Measurements from ENCODE around the gene TRIP12.
A peak's percentile ranks its signal among the peaks of the same experiment; 100 is the strongest.

The TRIP12 gene

GRCh38 chr2:229815342-229815741 lies 106.5 kb downstream of the TRIP12 start:
- DNase-seq: no peak
- H3K79me1 ChIP-seq (ENCODE audit: low read length): no peaks in the 10 kb centered on the region
- H3K27me3 ChIP-seq (ENCODE audit: insufficient read depth, low read length, poor library complexity): no peaks in the 10 kb centered on the region
- no CpG with 5 or more reads among the region's 4 CpGs for WGBS (ENCODE audit: extremely low coverage, insufficient coverage, low lambda C conversion rate)
- H2BK120ac ChIP-seq (ENCODE audit: low read depth, low read length): no peak overlapping the region
- H3K4me2 ChIP-seq (ENCODE audit: low read length): no peak overlapping the region
- H4K5ac ChIP-seq (ENCODE audit: low read length): no peak overlapping the region
- no peak overlapping the region for H2BK15ac ChIP-seq (replicated peaks; ENCODE audit: low read depth)
- H3K4me3 ChIP-seq (ENCODE audit: low read length): no peak overlapping the region
- H2BK5ac ChIP-seq (ENCODE audit: low read length): no peak overlapping the region
- no peak overlapping the region for H3K23ac ChIP-seq (ENCODE audit: low read length)
- no peak overlapping the region for H2AK5ac ChIP-seq (ENCODE audit: low read length)
- H3K27ac ChIP-seq (ENCODE audit: low read depth, low read length): no peak overlapping the region
- no peak overlapping the region for H3K9ac ChIP-seq (ENCODE audit: low read length)
- H3K36me3 ChIP-seq (ENCODE audit: control insufficient read depth, insufficient read depth, low read length): no peaks in the 10 kb centered on the region
- no peak overlapping the region for H3K18ac ChIP-seq (ENCODE audit: low read length)
- H3K79me2 ChIP-seq (ENCODE audit: control insufficient read depth, insufficient read depth, low read length): no peaks in the 10 kb centered on the region
- no peak overlapping the region for H3K56ac ChIP-seq (ENCODE audit: low read length)
- H3K4ac ChIP-seq (ENCODE audit: low read depth, low read length): no peak overlapping the region
- H4K8ac ChIP-seq (ENCODE audit: low read depth, low read length): no peak overlapping the region
- H3K4me1 ChIP-seq (ENCODE audit: control insufficient read depth, low read depth, low read length): no peaks in the 10 kb centered on the region

DNA sequence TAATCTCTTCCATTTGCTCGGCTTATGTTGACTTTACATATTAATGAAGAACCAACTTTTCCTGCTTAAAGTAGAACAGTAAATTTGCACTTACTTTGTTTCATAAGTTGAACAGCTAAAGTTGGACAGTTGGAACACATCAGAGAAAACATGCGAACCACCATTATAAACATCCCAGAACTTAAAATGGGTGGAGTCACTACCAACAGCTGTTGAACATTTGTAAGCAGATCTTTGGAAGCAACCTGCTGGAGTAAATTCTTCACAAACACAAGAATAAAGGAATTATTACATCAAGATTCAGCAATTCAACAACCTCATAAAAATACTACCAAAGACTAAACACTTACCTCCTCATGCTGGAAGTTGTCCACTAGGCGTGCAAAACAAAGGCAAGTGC lies 111.0 kb downstream of the TRIP12 start:
- no peak overlapping the region for H2BK5ac ChIP-seq (ENCODE audit: low read length)
- no peaks in the 10 kb centered on the region for H3K79me1 ChIP-seq (ENCODE audit: low read length)
- H3K18ac ChIP-seq (ENCODE audit: low read length): no peak overlapping the region
- H3K27ac ChIP-seq (ENCODE audit: low read depth, low read length): no peak overlapping the region
- no peaks in the 10 kb centered on the region for H3K27me3 ChIP-seq (ENCODE audit: insufficient read depth, low read length, poor library complexity)
- H3K23ac ChIP-seq (ENCODE audit: low read length): no peak overlapping the region
- H2AK5ac ChIP-seq (ENCODE audit: low read length): no peak overlapping the region
- no peak for DNase-seq
- no peaks in the 10 kb centered on the region for H3K4me1 ChIP-seq (ENCODE audit: control insufficient read depth, low read depth, low read length)
- no peak overlapping the region for H3K56ac ChIP-seq (ENCODE audit: low read length)
- H4K5ac ChIP-seq (ENCODE audit: low read length): no peak overlapping the region
- no peak overlapping the region for H3K4me2 ChIP-seq (ENCODE audit: low read length)
- H3K4ac ChIP-seq (ENCODE audit: low read depth, low read length): no peak overlapping the region
- WGBS (ENCODE audit: extremely low coverage, insufficient coverage, low lambda C conversion rate): no CpG with 5 or more reads among the region's 3 CpGs
- no peaks in the 10 kb centered on the region for H3K79me2 ChIP-seq (ENCODE audit: control insufficient read depth, insufficient read depth, low read length)
- H2BK15ac ChIP-seq (replicated peaks; ENCODE audit: low read depth): no peak overlapping the region
- no peak overlapping the region for H3K4me3 ChIP-seq (ENCODE audit: low read length)
- no peak overlapping the region for H4K8ac ChIP-seq (ENCODE audit: low read depth, low read length)
- no peak overlapping the region for H3K9ac ChIP-seq (ENCODE audit: low read length)
- peaks cover 5% of the 10 kb centered on the region for H3K36me3 ChIP-seq (ENCODE audit: control insufficient read depth, insufficient read depth, low read length)
- no peak overlapping the region for H2BK120ac ChIP-seq (ENCODE audit: low read depth, low read length)

DNA sequence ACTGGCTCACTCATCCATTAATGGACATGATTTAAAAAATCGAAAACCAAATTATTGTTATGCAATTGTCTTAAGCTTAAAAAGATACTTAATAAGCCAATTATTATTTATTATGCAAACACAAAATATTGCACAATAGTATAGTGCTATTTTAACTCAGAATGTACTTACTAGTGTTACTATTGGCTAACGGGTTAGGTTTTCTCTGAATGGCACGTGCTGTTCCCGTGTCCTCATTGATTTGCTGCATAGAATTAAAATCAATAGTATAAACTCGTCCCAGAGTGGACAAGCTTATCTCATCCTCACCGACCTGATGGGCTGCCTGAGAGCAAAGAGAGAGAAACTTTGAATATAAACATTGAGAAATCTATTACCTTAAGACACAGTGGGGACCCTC lies 116.2 kb downstream of the TRIP12 start:
- no peak overlapping the region for H2AK5ac ChIP-seq (ENCODE audit: low read length)
- peaks cover 5% of the 10 kb centered on the region for H3K36me3 ChIP-seq (ENCODE audit: control insufficient read depth, insufficient read depth, low read length)
- H2BK15ac ChIP-seq (replicated peaks; ENCODE audit: low read depth): no peak overlapping the region
- no peak overlapping the region for H2BK120ac ChIP-seq (ENCODE audit: low read depth, low read length)
- no peaks in the 10 kb centered on the region for H3K79me2 ChIP-seq (ENCODE audit: control insufficient read depth, insufficient read depth, low read length)
- H3K18ac ChIP-seq (ENCODE audit: low read length): no peak overlapping the region
- no peak overlapping the region for H3K56ac ChIP-seq (ENCODE audit: low read length)
- no peak overlapping the region for H4K8ac ChIP-seq (ENCODE audit: low read depth, low read length)
- no peaks in the 10 kb centered on the region for H3K27me3 ChIP-seq (ENCODE audit: insufficient read depth, low read length, poor library complexity)
- no peaks in the 10 kb centered on the region for H3K4me1 ChIP-seq (ENCODE audit: control insufficient read depth, low read depth, low read length)
- WGBS (ENCODE audit: extremely low coverage, insufficient coverage, low lambda C conversion rate): no CpG with 5 or more reads among the region's 6 CpGs
- no peak overlapping the region for H3K27ac ChIP-seq (ENCODE audit: low read depth, low read length)
- H3K4me2 ChIP-seq (ENCODE audit: low read length): no peak overlapping the region
- no peak overlapping the region for H4K5ac ChIP-seq (ENCODE audit: low read length)
- H3K79me1 ChIP-seq (ENCODE audit: low read length): no peaks in the 10 kb centered on the region
- no peak overlapping the region for H3K9ac ChIP-seq (ENCODE audit: low read length)
- H3K23ac ChIP-seq (ENCODE audit: low read length): no peak overlapping the region
- H3K4me3 ChIP-seq (ENCODE audit: low read length): no peak overlapping the region
- H3K4ac ChIP-seq (ENCODE audit: low read depth, low read length): no peak overlapping the region
- no peak for DNase-seq
- no peak overlapping the region for H2BK5ac ChIP-seq (ENCODE audit: low read length)

GRCh38 chr2:229802785-229803184 lies 119.0 kb downstream of the TRIP12 start:
- whole genome bisulfite sequencing (ENCODE audit: extremely low coverage, insufficient coverage, low lambda C conversion rate): no CpG with 5 or more reads among the region's 5 CpGs
- Histone ChIP-seq H3K27ac (ENCODE audit: low read depth, low read length) (no peak overlapping the region), H3K36me3 (ENCODE audit: control insufficient read depth, insufficient read depth, low read length) (peaks cover 5% of the 10 kb centered on the region), H3K18ac (ENCODE audit: low read length) (no peak overlapping the region), H4K5ac (ENCODE audit: low read length) (no peak overlapping the region), H3K23ac (ENCODE audit: low read length) (no peak overlapping the region), H3K4me3 (ENCODE audit: low read length) (no peak overlapping the region), H4K8ac (ENCODE audit: low read depth, low read length) (no peak overlapping the region), H3K4me2 (ENCODE audit: low read length) (no peak overlapping the region), H3K56ac (ENCODE audit: low read length) (no peak overlapping the region), H3K4ac (ENCODE audit: low read depth, low read length) (no peak overlapping the region), H2BK15ac (replicated peaks; ENCODE audit: low read depth) (no peak overlapping the region), H3K4me1 (ENCODE audit: control insufficient read depth, low read depth, low read length) (no peaks in the 10 kb centered on the region), H2BK120ac (ENCODE audit: low read depth, low read length) (no peak overlapping the region), H2BK5ac (ENCODE audit: low read length) (no peak overlapping the region), H2AK5ac (ENCODE audit: low read length) (no peak overlapping the region), H3K27me3 (ENCODE audit: insufficient read depth, low read length, poor library complexity) (no peaks in the 10 kb centered on the region), H3K79me1 (ENCODE audit: low read length) (no peaks in the 10 kb centered on the region), H3K9ac (ENCODE audit: low read length) (no peak overlapping the region), H3K79me2 (ENCODE audit: control insufficient read depth, insufficient read depth, low read length) (no peaks in the 10 kb centered on the region)
- DNase-seq: no peak

- no peak overlapping the region for H2BK5ac ChIP-seq (ENCODE audit: low read length)
- H4K5ac ChIP-seq (ENCODE audit: low read length): no peak overlapping the region
- no peak overlapping the region for H2AK5ac ChIP-seq (ENCODE audit: low read length)
- H3K56ac ChIP-seq (ENCODE audit: low read length): no peak overlapping the region
- H3K9ac ChIP-seq (ENCODE audit: low read length): no peak overlapping the region
- H2BK15ac ChIP-seq (replicated peaks; ENCODE audit: low read depth): no peak overlapping the region
- H3K36me3 ChIP-seq (ENCODE audit: control insufficient read depth, insufficient read depth, low read length): peaks cover 2% of the 10 kb centered on the region
- no peaks in the 10 kb centered on the region for H3K79me1 ChIP-seq (ENCODE audit: low read length)
- no peak overlapping the region for H3K4me2 ChIP-seq (ENCODE audit: low read length)
- no peak overlapping the region for H3K18ac ChIP-seq (ENCODE audit: low read length)
- no peaks in the 10 kb centered on the region for H3K4me1 ChIP-seq (ENCODE audit: control insufficient read depth, low read depth, low read length)
- peak; percentile 57 for DNase-seq
- H3K23ac ChIP-seq (ENCODE audit: low read length): no peak overlapping the region
- no peak overlapping the region for H3K4ac ChIP-seq (ENCODE audit: low read depth, low read length)
- H3K4me3 ChIP-seq (ENCODE audit: low read length): no peak overlapping the region
- no peaks in the 10 kb centered on the region for H3K79me2 ChIP-seq (ENCODE audit: control insufficient read depth, insufficient read depth, low read length)
- H4K8ac ChIP-seq (ENCODE audit: low read depth, low read length): peak overlapping the region; percentile 65
- no peak overlapping the region for H2BK120ac ChIP-seq (ENCODE audit: low read depth, low read length)
- no peak overlapping the region for H3K27ac ChIP-seq (ENCODE audit: low read depth, low read length)
- no peaks in the 10 kb centered on the region for H3K27me3 ChIP-seq (ENCODE audit: insufficient read depth, low read length, poor library complexity)
Observed at GRCh38 chr2:229800997-229801754, 120.6 kb downstream of the TRIP12 start.
